ENCODE measurements around the gene CPT1C.
"Not testable (repeated sequence)": the region's sequence is repeated elsewhere in the genome, so short reads cannot be mapped to it uniquely, and the experiment has no call there.

Gene CPT1C

GRCh38 chr19:49710372-49710951, 19.5 kb downstream of the CPT1C start:
- no peak for ATAC-seq

- no peak for ATAC-seq
Observed at GRCh38 chr19:49712397-49712859, 21.5 kb downstream of the CPT1C start.

GRCh38 chr19:49713236-49713845, 22.4 kb downstream of the CPT1C start:
- ATAC-seq = no peak

- ATAC-seq = no peak
Observed at GRCh38 chr19:49716154-49716553, 25.2 kb downstream of the CPT1C start.

GRCh38 chr19:49718511-49718910, 27.6 kb downstream of the CPT1C start:
- no peak for ATAC-seq

GRCh38 chr19:49718991-49719390, 28.1 kb downstream of the CPT1C start:
- ATAC-seq = no peak

- ATAC-seq = not testable (repeated sequence)
Observed at GRCh38 chr19:49719420-49719819, 28.5 kb downstream of the CPT1C start.

GRCh38 chr19:49727217-49728030, 36.5 kb downstream of the CPT1C start:
- no peak for ATAC-seq

GRCh38 chr19:49730166-49730565, 39.2 kb downstream of the CPT1C start:
- ATAC-seq = no peak

- no peak for ATAC-seq
Observed at GRCh38 chr19:49738268-49738667, 47.4 kb downstream of the CPT1C start.

- no peak for ATAC-seq
Observed at GRCh38 chr19:49739098-49739497, 48.2 kb downstream of the CPT1C start.

GRCh38 chr19:49739933-49740332, 49.0 kb downstream of the CPT1C start:
- no peak for ATAC-seq

GRCh38 chr19:49741210-49741844, 50.4 kb downstream of the CPT1C start:
- no peak for ATAC-seq

GRCh38 chr19:49744946-49745381, 54.0 kb downstream of the CPT1C start:
- ATAC-seq = no peak

GRCh38 chr19:49746206-49746958, 55.5 kb downstream of the CPT1C start:
- peak; percentile 21 to 59 for ATAC-seq

GRCh38 chr19:49749055-49749716, 58.3 kb downstream of the CPT1C start:
- no peak for ATAC-seq

- no peak for ATAC-seq
Observed at GRCh38 chr19:49749771-49750170, 58.9 kb downstream of the CPT1C start.

GRCh38 chr19:49752701-49753100, 61.8 kb downstream of the CPT1C start:
- ATAC-seq = no peak

GRCh38 chr19:49755956-49756355, 65.0 kb downstream of the CPT1C start:
- no peak for ATAC-seq

GRCh38 chr19:49758292-49758691, 67.4 kb downstream of the CPT1C start:
- ATAC-seq = no peak

- no peak for ATAC-seq
Observed at GRCh38 chr19:49761249-49761624, 70.3 kb downstream of the CPT1C start.

All from activated CD4-positive, CD25-positive, alpha-beta regulatory T cell treated with anti-CD3 and anti-CD28 coated beads, Interleukin-2, amount 50 U/mL, for 24 hours (primary cell).